SK-N-MC (cell line): Measurements from ENCODE around the gene LRMDA.
A peak's percentile ranks its signal among the peaks of the same experiment; 100 is the strongest.

Source experiments
- DNase-seq: peaks from one replicate; pipeline ENCODE4 v3.0.0-alpha.2; 2011; ENCODE audit warnings: low read depth, low spot score
- H3K27ac ChIP-seq: fragments of 200-600 bp; sonication (generic); 2 replicates; pipeline ENCODE4 v1.5.1; 2016; ENCODE audit warnings: mixed run types
- H3K36me3 ChIP-seq: fragments of 200-600 bp; sonication (generic); 2 replicates; pipeline ENCODE4 v1.6.1; 2017; ENCODE audit warnings: antibody characterized with exemption, low read length, mixed read lengths; ENCODE audit not compliant: insufficient read depth
- H3K4me3 ChIP-seq: fragments of 200-600 bp; sonication (generic); 2 replicates; pipeline ENCODE4 v1.5.1; 2016
- H3K9ac ChIP-seq: fragments of 200-600 bp; sonication (generic); 2 replicates; pipeline ENCODE4 v1.8.0; 2017; ENCODE audit warnings: mixed run types, mixed read lengths; ENCODE audit not compliant: insufficient read length
- H3K9me3 ChIP-seq: fragments of 200-600 bp; sonication (generic); 2 replicates; pipeline ENCODE4 v1.6.1; 2017; ENCODE audit warnings: low read depth, mild to moderate bottlenecking, antibody characterized with exemption, low read length, moderate library complexity, mixed read lengths
- EZH2 ChIP-seq: fragments of 200-600 bp; sonication (generic); IDR thresholded peaks from one replicate; pipeline ENCODE4 v1.6.1; 2017; ENCODE audit warnings: antibody characterized with exemption
- FOXP2 ChIP-seq: optimal IDR thresholded peaks from 2 replicates; pipeline ENCODE3; 2011; ENCODE audit warnings: mild to moderate bottlenecking, moderate library complexity; ENCODE audit not compliant: insufficient read depth; ENCODE audit errors: extremely low read length, control extremely low read depth
- POLR2AphosphoS5 ChIP-seq: IDR thresholded peaks from 2 replicates; pipeline ENCODE4 v1.6.1; 2012; ENCODE audit warnings: mild to moderate bottlenecking, low read depth, low read length, borderline replicate concordance

The LRMDA gene

GRCh38 chr10:76353237-76353851 lies 921.9 kb downstream of the LRMDA start:
- DNase-seq: no peak
- no peak overlapping the region for H3K27ac ChIP-seq
- no peak overlapping the region for H3K4me3 ChIP-seq
- no peak overlapping the region for H3K9ac ChIP-seq
- H3K36me3 ChIP-seq: no peaks in the 10 kb centered on the region
- TF ChIP-seq EZH2 (no peak), POLR2AphosphoS5 (no peak), FOXP2 (no peak)
- no peaks in the 10 kb centered on the region for H3K9me3 ChIP-seq

- TF ChIP-seq EZH2 (no peak), POLR2AphosphoS5 (no peak), FOXP2 (no peak)
- no peak overlapping the region for H3K4me3 ChIP-seq
- DNase-seq: no peak
These were observed 922.9 kb downstream of the LRMDA start for GRCh38 chr10:76354212-76354738.

GRCh38 chr10:76354921-76355320 lies 923.5 kb downstream of the LRMDA start:
- no peaks in the 10 kb centered on the region for H3K36me3 ChIP-seq
- no peak overlapping the region for H3K9ac ChIP-seq
- H3K9me3 ChIP-seq: no peaks in the 10 kb centered on the region
- H3K27ac ChIP-seq: no peak overlapping the region
- DNase-seq: no peak
- TF ChIP-seq POLR2AphosphoS5 (no peak), FOXP2 (no peak), EZH2 (no peak)
- no peak overlapping the region for H3K4me3 ChIP-seq

More at GRCh38 chr10:76354212-76354738, 922.9 kb downstream of the LRMDA start:
- no peaks in the 10 kb centered on the region for H3K9me3 ChIP-seq
- H3K36me3 ChIP-seq: no peaks in the 10 kb centered on the region
- no peak overlapping the region for H3K9ac ChIP-seq
- no peak overlapping the region for H3K27ac ChIP-seq

GRCh38 chr10:76356557-76356956 lies 925.1 kb downstream of the LRMDA start:
- Histone ChIP-seq H3K4me3 (no peak overlapping the region), H3K36me3 (no peaks in the 10 kb centered on the region), H3K27ac (no peak overlapping the region), H3K9ac (no peak overlapping the region), H3K9me3 (no peaks in the 10 kb centered on the region)
- no peak for DNase-seq
- no peak for TF ChIP-seq EZH2
- TF ChIP-seq POLR2AphosphoS5: no peak
- TF ChIP-seq FOXP2: no peak

GRCh38 chr10:76357726-76358415 lies 926.4 kb downstream of the LRMDA start:
- no peak for TF ChIP-seq EZH2
- no peak for DNase-seq
- Histone ChIP-seq H3K9me3 (no peaks in the 10 kb centered on the region), H3K9ac (no peak overlapping the region), H3K36me3 (no peaks in the 10 kb centered on the region), H3K27ac (peak overlapping the region; percentile 62; the same call in 1 of the 2 replicates), H3K4me3 (no peak overlapping the region)

GRCh38 chr10:76358743-76359395 lies 927.4 kb downstream of the LRMDA start:
- Histone ChIP-seq H3K9me3 (no peaks in the 10 kb centered on the region), H3K27ac (no peak overlapping the region), H3K4me3 (no peak overlapping the region), H3K36me3 (no peaks in the 10 kb centered on the region), H3K9ac (no peak overlapping the region)
- no peak for DNase-seq
- no peak for TF ChIP-seq EZH2
- TF ChIP-seq FOXP2: no peak
- TF ChIP-seq POLR2AphosphoS5: no peak

GRCh38 chr10:76375761-76376160 lies 944.3 kb downstream of the LRMDA start:
- no peaks in the 10 kb centered on the region for H3K36me3 ChIP-seq
- H3K27ac ChIP-seq: 0 out of 2 replicates have a peak overlapping the region, but pooled peaks have one; percentile 16
- no peak for DNase-seq
- no peak overlapping the region for H3K4me3 ChIP-seq
- no peak overlapping the region for H3K9ac ChIP-seq
- no peaks in the 10 kb centered on the region for H3K9me3 ChIP-seq
- no peak for TF ChIP-seq POLR2AphosphoS5
- no peak for TF ChIP-seq EZH2
- no peak for TF ChIP-seq FOXP2

GRCh38 chr10:76382381-76382851 lies 951.0 kb downstream of the LRMDA start:
- H3K4me3 ChIP-seq: no peak overlapping the region
- TF ChIP-seq EZH2 (no peak), FOXP2 (no peak), POLR2AphosphoS5 (no peak)
- no peak overlapping the region for H3K9ac ChIP-seq
- no peak overlapping the region for H3K27ac ChIP-seq
- H3K36me3 ChIP-seq: no peaks in the 10 kb centered on the region
- no peak for DNase-seq
- H3K9me3 ChIP-seq: no peaks in the 10 kb centered on the region
